SK-N-SH treated with all-trans-retinoic acid at 6 μM for 48 hours (cell line): ENCODE results near the gene DSE.

Experiments
- CSRNP3 ChIP-seq: fragments of 250-450 bp; sonication (Bioruptor Pico); IDR thresholded peaks from 2 replicates; pipeline ENCODE4 v1.5.1; 2021; ENCODE audit warnings: mild to moderate bottlenecking, moderate library complexity
- ESRRG ChIP-seq: fragments of 250-450 bp; sonication (Bioruptor Pico); IDR thresholded peaks from 2 replicates; pipeline ENCODE4 v1.6.1; 2021; ENCODE audit warnings: mild to moderate bottlenecking
- ISL1 ChIP-seq: fragments of 250-450 bp; sonication (Bioruptor Pico); IDR thresholded peaks from 2 replicates; pipeline ENCODE4 v2.1.2; 2022; ENCODE audit warnings: mild to moderate bottlenecking, moderate library complexity
- OSR1 ChIP-seq: fragments of 250-450 bp; sonication (Bioruptor Pico); IDR thresholded peaks from 2 replicates; pipeline ENCODE4 v1.8.0; 2022; ENCODE audit warnings: moderate library complexity, mild to moderate bottlenecking, inconsistent platforms
- POU6F1 ChIP-seq: fragments of 250-450 bp; sonication (Bioruptor Pico); IDR thresholded peaks from 2 replicates; pipeline ENCODE4 v1.8.0; 2021; ENCODE audit warnings: low read depth, mild to moderate bottlenecking, moderate library complexity, borderline replicate concordance
- PPARA ChIP-seq: fragments of 250-450 bp; sonication (Bioruptor Pico); IDR thresholded peaks from 2 replicates; pipeline ENCODE4 v1.5.0; 2020; ENCODE audit warnings: mild to moderate bottlenecking, borderline replicate concordance
- RARB ChIP-seq: fragments of 250-450 bp; sonication (Bioruptor Pico); IDR thresholded peaks from 2 replicates; pipeline ENCODE4 v1.8.0; 2021; ENCODE audit warnings: mild to moderate bottlenecking, moderate library complexity
- TCF4 ChIP-seq: fragments of 250-450 bp; sonication (Bioruptor Pico); IDR thresholded peaks from 2 replicates; pipeline ENCODE4 v1.8.0; 2021; ENCODE audit warnings: mild to moderate bottlenecking, moderate library complexity, borderline replicate concordance
- ZFP3 ChIP-seq: fragments of 250-450 bp; sonication (Bioruptor Pico); IDR thresholded peaks from 2 replicates; pipeline ENCODE4 v1.5.0; 2020; ENCODE audit warnings: mild to moderate bottlenecking, moderate library complexity
- ZNF565 ChIP-seq: fragments of 450-650 bp; formaldehyde crosslinking; conservative IDR thresholded peaks from 2 replicates; pipeline ENCODE4 v1.5.0; 2020; ENCODE audit warnings: low read depth, mild to moderate bottlenecking, moderate library complexity
- ZNF70 ChIP-seq: fragments of 450-650 bp; formaldehyde crosslinking; IDR thresholded peaks from 2 replicates; pipeline ENCODE4 v1.5.0; 2020; ENCODE audit warnings: mild to moderate bottlenecking, moderate library complexity
- ZNF8 ChIP-seq: fragments of 450-650 bp; formaldehyde crosslinking; IDR thresholded peaks from 2 replicates; pipeline ENCODE4 v1.5.0; 2020; ENCODE audit warnings: mild to moderate bottlenecking, moderate library complexity
- TF ChIP-seq, protein P1 (sequence below): fragments of 250-450 bp; sonication (Bioruptor Pico); IDR thresholded peaks from 2 replicates; pipeline ENCODE4 v1.8.0; 2020; ENCODE audit warnings: mild to moderate bottlenecking, moderate library complexity, borderline replicate concordance
- TF ChIP-seq, protein P2 (sequence below): fragments of 250-450 bp; sonication (Bioruptor Pico); IDR thresholded peaks from 2 replicates; pipeline ENCODE4 v1.5.0; 2020; ENCODE audit warnings: mild to moderate bottlenecking, moderate library complexity

DNA sequence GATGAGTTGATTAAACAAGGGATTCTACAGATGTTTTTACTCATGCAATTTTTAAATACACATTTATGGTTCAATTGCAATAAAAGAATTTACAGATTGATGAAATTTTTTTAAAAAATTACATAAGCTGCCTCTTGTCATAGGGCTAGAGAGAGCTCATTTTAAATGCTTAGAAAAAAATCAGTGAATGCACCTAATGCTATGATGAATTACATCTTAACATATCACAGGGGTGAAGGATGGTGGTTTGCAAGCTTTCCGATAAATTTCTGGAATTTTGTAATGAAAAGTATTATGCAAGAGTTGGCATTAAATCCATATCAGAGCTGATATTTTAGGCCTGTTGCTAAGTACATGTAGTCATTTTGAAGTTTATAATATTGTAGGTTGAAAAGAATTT lies 29.6 kb downstream of the DSE start:
- TF ChIP-seq, protein P1, sequence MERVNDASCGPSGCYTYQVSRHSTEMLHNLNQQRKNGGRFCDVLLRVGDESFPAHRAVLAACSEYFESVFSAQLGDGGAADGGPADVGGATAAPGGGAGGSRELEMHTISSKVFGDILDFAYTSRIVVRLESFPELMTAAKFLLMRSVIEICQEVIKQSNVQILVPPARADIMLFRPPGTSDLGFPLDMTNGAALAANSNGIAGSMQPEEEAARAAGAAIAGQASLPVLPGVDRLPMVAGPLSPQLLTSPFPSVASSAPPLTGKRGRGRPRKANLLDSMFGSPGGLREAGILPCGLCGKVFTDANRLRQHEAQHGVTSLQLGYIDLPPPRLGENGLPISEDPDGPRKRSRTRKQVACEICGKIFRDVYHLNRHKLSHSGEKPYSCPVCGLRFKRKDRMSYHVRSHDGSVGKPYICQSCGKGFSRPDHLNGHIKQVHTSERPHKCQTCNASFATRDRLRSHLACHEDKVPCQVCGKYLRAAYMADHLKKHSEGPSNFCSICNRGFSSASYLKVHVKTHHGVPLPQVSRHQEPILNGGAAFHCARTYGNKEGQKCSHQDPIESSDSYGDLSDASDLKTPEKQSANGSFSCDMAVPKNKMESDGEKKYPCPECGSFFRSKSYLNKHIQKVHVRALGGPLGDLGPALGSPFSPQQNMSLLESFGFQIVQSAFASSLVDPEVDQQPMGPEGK: no peak
- no peak for TF ChIP-seq POU6F1 (CRISPR knock-in tag)
- no peak for TF ChIP-seq RARB (CRISPR knock-in tag)
- TF ChIP-seq ZNF565 (CRISPR knock-in tag): no peak
- TF ChIP-seq, protein P2, sequence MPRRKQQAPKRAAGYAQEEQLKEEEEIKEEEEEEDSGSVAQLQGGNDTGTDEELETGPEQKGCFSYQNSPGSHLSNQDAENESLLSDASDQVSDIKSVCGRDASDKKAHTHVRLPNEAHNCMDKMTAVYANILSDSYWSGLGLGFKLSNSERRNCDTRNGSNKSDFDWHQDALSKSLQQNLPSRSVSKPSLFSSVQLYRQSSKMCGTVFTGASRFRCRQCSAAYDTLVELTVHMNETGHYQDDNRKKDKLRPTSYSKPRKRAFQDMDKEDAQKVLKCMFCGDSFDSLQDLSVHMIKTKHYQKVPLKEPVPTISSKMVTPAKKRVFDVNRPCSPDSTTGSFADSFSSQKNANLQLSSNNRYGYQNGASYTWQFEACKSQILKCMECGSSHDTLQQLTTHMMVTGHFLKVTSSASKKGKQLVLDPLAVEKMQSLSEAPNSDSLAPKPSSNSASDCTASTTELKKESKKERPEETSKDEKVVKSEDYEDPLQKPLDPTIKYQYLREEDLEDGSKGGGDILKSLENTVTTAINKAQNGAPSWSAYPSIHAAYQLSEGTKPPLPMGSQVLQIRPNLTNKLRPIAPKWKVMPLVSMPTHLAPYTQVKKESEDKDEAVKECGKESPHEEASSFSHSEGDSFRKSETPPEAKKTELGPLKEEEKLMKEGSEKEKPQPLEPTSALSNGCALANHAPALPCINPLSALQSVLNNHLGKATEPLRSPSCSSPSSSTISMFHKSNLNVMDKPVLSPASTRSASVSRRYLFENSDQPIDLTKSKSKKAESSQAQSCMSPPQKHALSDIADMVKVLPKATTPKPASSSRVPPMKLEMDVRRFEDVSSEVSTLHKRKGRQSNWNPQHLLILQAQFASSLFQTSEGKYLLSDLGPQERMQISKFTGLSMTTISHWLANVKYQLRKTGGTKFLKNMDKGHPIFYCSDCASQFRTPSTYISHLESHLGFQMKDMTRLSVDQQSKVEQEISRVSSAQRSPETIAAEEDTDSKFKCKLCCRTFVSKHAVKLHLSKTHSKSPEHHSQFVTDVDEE (CRISPR knock-in tag): no peak
- TF ChIP-seq ZFP3 (CRISPR knock-in tag): no peak
- no peak for TF ChIP-seq ZNF8
- TF ChIP-seq ZNF70 (CRISPR knock-in tag): no peak
- TF ChIP-seq ISL1 (CRISPR knock-in tag): peak; percentile 64
- TF ChIP-seq TCF4: no peak
- TF ChIP-seq PPARA (CRISPR knock-in tag): no peak
- no peak for TF ChIP-seq ESRRG (CRISPR knock-in tag)
- TF ChIP-seq CSRNP3: no peak
- TF ChIP-seq OSR1: no peak
